ENCODE data around the gene CBL. TPM values are rescaled to one million over a fixed set of nuclear protein-coding genes. Genes with fewer than 3 reads are reported as not detected.

The CBL gene
- total RNA-seq, 1 donor from 2014 or later = 38.1 TPM

- Mint-ChIP-seq H3K36me3 (ENCODE audit: low read depth) (peaks cover 22% of the 10 kb centered on the region), H3K4me1 (ENCODE audit: low read depth) (peaks cover 44% of the 10 kb centered on the region), H3K27me3 (ENCODE audit: insufficient read depth) (peaks cover 30% of the 10 kb centered on the region), H3K27ac (no peak overlapping the region), H3K4me3 (peak overlapping the region; percentile 21), H3K9me3 (no peaks in the 10 kb centered on the region)
- peak; percentile 49 for DNase-seq (ENCODE audit: low spot score)
- intact Hi-C loops (cut with micrococcal nuclease) = loop anchor here (1.0 to 2.0 kb wide), 3 partner anchors 17 to 43 kb away; partner anchors contain the start of gene USP2
These were observed 132.3 kb downstream of the CBL start for GRCh38 chr11:119338318-119338890.

GRCh38 chr11:119338965-119339588, 132.9 kb downstream of the CBL start:
- H3K4me3 Mint-ChIP-seq = no peak overlapping the region

GRCh38 chr11:119339589-119340334, 133.6 kb downstream of the CBL start:
- DNase-seq (ENCODE audit: low spot score) = no peak
- Mint-ChIP-seq H3K27me3 (ENCODE audit: insufficient read depth) (peaks cover 36% of the 10 kb centered on the region), H3K27ac (no peak overlapping the region), H3K36me3 (ENCODE audit: low read depth) (peaks cover 22% of the 10 kb centered on the region), H3K4me3 (no peak overlapping the region), H3K4me1 (ENCODE audit: low read depth) (peaks cover 39% of the 10 kb centered on the region), H3K9me3 (no peaks in the 10 kb centered on the region)
- intact Hi-C loops (cut with micrococcal nuclease) = loop anchor here (2.0 kb wide), 1 partner anchor 17 kb away; no protein-coding TSS in a partner anchor

More at GRCh38 chr11:119338965-119339588, 132.9 kb downstream of the CBL start:
- intact Hi-C loops (cut with micrococcal nuclease) = loop anchor here (1.0 to 2.0 kb wide), 3 partner anchors 18 to 42 kb away; partner anchors contain the start of gene USP2
- peaks cover 22% of the 10 kb centered on the region for H3K36me3 Mint-ChIP-seq (ENCODE audit: low read depth)
- no peaks in the 10 kb centered on the region for H3K9me3 Mint-ChIP-seq
- peaks cover 40% of the 10 kb centered on the region for H3K4me1 Mint-ChIP-seq (ENCODE audit: low read depth)
- no peak for DNase-seq (ENCODE audit: low spot score)
- no peak overlapping the region for H3K27ac Mint-ChIP-seq
- peaks cover 32% of the 10 kb centered on the region for H3K27me3 Mint-ChIP-seq (ENCODE audit: insufficient read depth)

GRCh38 chr11:119340335-119341221, 134.4 kb downstream of the CBL start, which contains the start of gene C1QTNF5:
Gene C1QTNF5 (minus strand): TSS chr11:119340883. CDS start chr11:119340397, 486 bp downstream.
- intact Hi-C loops (cut with micrococcal nuclease) = no loop called here
- DNase-seq (ENCODE audit: low spot score) = no peak
- Mint-ChIP-seq H3K27me3 (ENCODE audit: insufficient read depth) (peaks cover 36% of the 10 kb centered on the region), H3K9me3 (no peaks in the 10 kb centered on the region), H3K4me1 (ENCODE audit: low read depth) (peaks cover 31% of the 10 kb centered on the region), H3K4me3 (no peak within 1 kb of the TSS), H3K27ac (no peak within 1 kb of the TSS), H3K36me3 (ENCODE audit: low read depth) (peaks cover 22% of the 10 kb centered on the region)

- Mint-ChIP-seq H3K27me3 (ENCODE audit: insufficient read depth) (peaks cover 36% of the 10 kb centered on the region), H3K4me3 (no peak overlapping the region), H3K4me1 (ENCODE audit: low read depth) (peaks cover 23% of the 10 kb centered on the region), H3K27ac (no peak overlapping the region), H3K9me3 (no peaks in the 10 kb centered on the region), H3K36me3 (ENCODE audit: low read depth) (peaks cover 17% of the 10 kb centered on the region)
- DNase-seq (ENCODE audit: low spot score) = no peak
- intact Hi-C loops (cut with micrococcal nuclease) = no loop called here
These were observed 135.3 kb downstream of the CBL start for GRCh38 chr11:119341222-119342022.

GRCh38 chr11:119342023-119342300, 135.8 kb downstream of the CBL start:
- Mint-ChIP-seq H3K27ac (no peak overlapping the region), H3K4me3 (no peak overlapping the region), H3K9me3 (no peaks in the 10 kb centered on the region), H3K27me3 (ENCODE audit: insufficient read depth) (peaks cover 36% of the 10 kb centered on the region), H3K36me3 (ENCODE audit: low read depth) (peaks cover 14% of the 10 kb centered on the region), H3K4me1 (ENCODE audit: low read depth) (peaks cover 20% of the 10 kb centered on the region)
- intact Hi-C loops (cut with micrococcal nuclease) = no loop called here
- no peak for DNase-seq (ENCODE audit: low spot score)

- no peak for DNase-seq (ENCODE audit: low spot score)
- Mint-ChIP-seq H3K36me3 (ENCODE audit: low read depth) (peaks cover 9% of the 10 kb centered on the region), H3K27ac (no peak overlapping the region), H3K27me3 (ENCODE audit: insufficient read depth) (peaks cover 37% of the 10 kb centered on the region), H3K4me1 (ENCODE audit: low read depth) (peaks cover 14% of the 10 kb centered on the region), H3K4me3 (no peak overlapping the region), H3K9me3 (no peaks in the 10 kb centered on the region)
- intact Hi-C loops (cut with micrococcal nuclease) = no loop called here
These were observed 136.4 kb downstream of the CBL start for GRCh38 chr11:119342362-119343130.

- Mint-ChIP-seq H3K9me3 (no peaks in the 10 kb centered on the region), H3K27me3 (ENCODE audit: insufficient read depth) (peaks cover 37% of the 10 kb centered on the region), H3K4me3 (no peak overlapping the region), H3K27ac (no peak overlapping the region), H3K36me3 (ENCODE audit: low read depth) (peaks cover 3% of the 10 kb centered on the region), H3K4me1 (ENCODE audit: low read depth) (peaks cover 3% of the 10 kb centered on the region)
- no peak for DNase-seq (ENCODE audit: low spot score)
- intact Hi-C loops (cut with micrococcal nuclease) = no loop called here
These were observed 137.6 kb downstream of the CBL start for GRCh38 chr11:119343726-119344125.

GRCh38 chr11:119344291-119345010, 138.3 kb downstream of the CBL start:
- H3K36me3 Mint-ChIP-seq (ENCODE audit: low read depth) = no peaks in the 10 kb centered on the region
- intact Hi-C loops (cut with micrococcal nuclease) = no loop called here

GRCh38 chr11:119345685-119346084, 139.5 kb downstream of the CBL start:
- Mint-ChIP-seq H3K36me3 (ENCODE audit: low read depth) (no peaks in the 10 kb centered on the region), H3K4me1 (ENCODE audit: low read depth) (no peaks in the 10 kb centered on the region), H3K27me3 (ENCODE audit: insufficient read depth) (peaks cover 30% of the 10 kb centered on the region), H3K27ac (no peak overlapping the region), H3K4me3 (no peak overlapping the region), H3K9me3 (no peaks in the 10 kb centered on the region)
- DNase-seq (ENCODE audit: low spot score) = no peak
- intact Hi-C loops (cut with micrococcal nuclease) = no loop called here

More at GRCh38 chr11:119344291-119345010, 138.3 kb downstream of the CBL start:
- Mint-ChIP-seq H3K27me3 (ENCODE audit: insufficient read depth) (peaks cover 30% of the 10 kb centered on the region), H3K4me3 (no peak overlapping the region), H3K27ac (no peak overlapping the region), H3K4me1 (ENCODE audit: low read depth) (no peaks in the 10 kb centered on the region), H3K9me3 (no peaks in the 10 kb centered on the region)
- no peak for DNase-seq (ENCODE audit: low spot score)

- H3K4me3 Mint-ChIP-seq = no peak within 1 kb of the TSS
- H3K27me3 Mint-ChIP-seq (ENCODE audit: insufficient read depth) = peaks cover 29% of the 10 kb centered on the region
- no peaks in the 10 kb centered on the region for H3K9me3 Mint-ChIP-seq
- no peaks in the 10 kb centered on the region for H3K4me1 Mint-ChIP-seq (ENCODE audit: low read depth)
- no peak within 1 kb of the TSS for H3K27ac Mint-ChIP-seq
- DNase-seq (ENCODE audit: low spot score) = no peak
- H3K36me3 Mint-ChIP-seq (ENCODE audit: low read depth) = no peaks in the 10 kb centered on the region
- intact Hi-C loops (cut with micrococcal nuclease) = no loop called here
These were observed 140.5 kb downstream of the CBL start, which contains the start of gene MFRP for GRCh38 chr11:119346605-119347004. Gene MFRP (minus strand): TSS chr11:119346705. CDS start chr11:119346513, 192 bp downstream.

Measured in activated T-helper 1 cell treated with anti-CD3 and anti-CD28 coated beads, Interleukin-12 subunit alpha, Interleukin-12 subunit beta, Interleukin-2, Interleukin-4 antibody, amounts not matched to agents 30 ng/mL and 10 ng/mL and 1 ng/mL, durations not matched to agents 14 hours and 24 hours and 36 hours (primary cell).